Activated naive CD4-positive, alpha-beta T cell (primary cell): ENCODE results near the gene TRIM60.
"Not testable (repeated sequence)": the region's sequence is repeated elsewhere in the genome, so short reads cannot be mapped to it uniquely, and the experiment has no call there.

Source experiments
- DNase-seq, 4 experiments: peaks; one replicate each; lab custom pipeline; 2025; lab: John Stamatoyannopoulos, UW

The TRIM60 gene

DNA sequence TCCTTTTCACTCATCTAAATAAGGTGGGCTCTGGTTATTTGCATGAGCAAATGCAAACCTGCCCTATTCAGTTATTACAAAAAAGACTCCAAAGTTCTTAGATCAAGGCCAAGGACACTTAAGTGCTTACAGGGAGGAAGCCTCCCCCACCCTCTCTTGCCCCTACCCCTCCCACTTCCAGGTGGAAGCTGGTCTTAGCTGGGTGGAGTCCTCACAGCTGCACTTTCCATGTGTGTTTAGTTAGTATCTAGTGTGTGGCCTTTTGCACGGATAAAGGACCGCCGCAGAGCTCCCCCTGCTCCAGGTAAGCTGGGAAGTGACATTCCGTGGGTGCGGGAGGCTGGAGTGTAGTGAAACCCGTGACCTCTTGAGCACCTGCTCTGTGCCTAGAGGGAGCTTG, 21.8 kb downstream of the TRIM60 start, which contains the start of gene TRIM75:
TSS of gene TRIM75 (plus strand) at position 222 of the 400 bp plus-strand sequence. CDS start 5,282 bp downstream, outside the sequence.
- no peak for DNase-seq

DNA sequence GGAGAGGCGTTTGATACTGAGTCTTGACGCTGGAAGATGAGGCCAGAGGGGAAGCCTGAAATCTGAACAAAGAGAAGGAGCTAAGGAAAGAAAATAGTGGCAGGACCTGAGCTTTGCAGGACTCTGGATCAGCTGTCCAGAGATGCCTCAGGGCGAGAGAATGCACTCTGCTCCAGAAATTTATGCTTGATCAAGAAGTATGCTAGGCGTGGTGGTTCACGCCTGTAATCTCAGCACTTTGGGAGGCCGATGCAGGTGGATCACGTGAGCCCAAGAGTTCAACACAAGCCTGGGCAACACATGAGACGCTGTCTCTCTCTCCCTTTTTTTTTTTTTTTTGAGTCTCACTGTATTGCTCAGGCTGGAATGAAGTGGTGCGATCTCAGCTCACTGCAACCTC, 23.8 kb downstream of the TRIM60 start:
- DNase-seq, result no peak

DNA sequence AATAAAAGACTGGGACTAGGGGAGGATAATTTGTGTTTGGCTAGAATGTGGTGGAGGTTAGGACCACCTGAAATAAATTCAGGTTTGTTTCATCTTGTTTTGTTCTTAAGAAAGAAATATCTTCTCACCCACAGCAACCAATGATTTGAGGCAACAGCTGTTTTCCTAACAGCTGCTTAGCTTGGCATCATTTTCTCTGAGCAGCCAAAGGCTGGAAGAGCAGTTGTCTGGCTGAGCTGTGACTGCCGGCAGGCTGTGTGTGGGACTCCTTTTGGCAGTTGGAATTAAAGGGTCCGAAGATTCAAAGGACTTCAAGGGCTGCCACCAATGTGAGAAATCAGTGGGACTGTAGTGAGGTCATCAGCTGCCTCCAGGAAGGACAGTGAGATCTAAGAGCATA, 26.9 kb downstream of the TRIM60 start:
- no peak for DNase-seq

DNA sequence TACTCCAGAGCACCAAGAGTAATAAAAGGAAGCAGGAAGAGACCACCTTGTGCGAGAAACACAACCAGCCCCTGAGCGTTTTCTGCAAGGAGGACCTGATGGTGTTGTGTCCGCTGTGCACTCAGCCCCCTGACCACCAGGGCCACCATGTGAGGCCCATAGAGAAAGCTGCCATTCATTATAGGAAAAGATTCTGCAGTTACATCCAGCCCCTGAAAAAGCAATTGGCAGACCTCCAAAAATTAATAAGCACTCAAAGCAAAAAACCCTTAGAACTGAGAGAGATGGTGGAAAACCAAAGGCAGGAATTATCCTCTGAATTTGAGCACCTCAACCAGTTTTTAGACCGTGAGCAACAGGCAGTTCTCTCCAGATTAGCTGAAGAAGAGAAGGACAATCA, 27.6 kb downstream of the TRIM60 start:
- DNase-seq, result no peak

DNA sequence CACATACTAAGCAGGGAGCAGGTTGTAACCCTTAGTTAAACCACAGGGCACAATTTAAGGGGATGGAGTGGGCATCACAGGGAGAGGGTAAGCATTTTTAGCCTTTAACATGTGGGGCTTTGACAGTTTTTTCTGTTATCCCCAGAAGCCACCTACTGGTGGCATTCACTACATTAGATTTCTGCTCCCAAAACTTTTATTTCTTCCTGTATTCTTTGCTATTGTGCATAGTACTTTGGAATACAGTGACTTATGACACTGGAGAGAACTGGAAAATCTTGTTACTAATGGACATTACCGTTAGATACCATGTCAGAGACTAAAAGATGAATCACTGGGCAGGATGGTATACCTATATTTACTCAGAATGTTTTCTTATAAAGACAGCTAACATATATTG, 29.1 kb downstream of the TRIM60 start:
- DNase-seq, result no peak

DNA sequence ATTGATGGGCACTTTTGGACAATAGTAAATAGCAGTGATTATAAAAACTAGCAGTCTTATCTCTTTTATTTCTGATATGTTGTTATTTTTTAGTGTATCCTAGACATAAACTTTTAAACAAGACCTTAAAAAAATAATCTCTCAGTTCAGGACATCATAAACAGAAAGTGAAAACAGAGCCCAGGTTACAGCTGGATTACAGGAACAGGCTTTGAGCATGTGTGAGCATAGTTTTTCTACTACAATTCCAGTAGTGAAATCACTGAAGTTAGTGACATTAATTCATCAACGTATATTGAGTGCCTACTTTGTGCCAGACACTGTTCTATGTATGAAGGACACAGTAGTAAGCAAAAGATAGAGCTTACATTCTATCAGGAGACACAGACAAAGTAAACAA, 38.8 kb downstream of the TRIM60 start:
- no peak for DNase-seq

DNA sequence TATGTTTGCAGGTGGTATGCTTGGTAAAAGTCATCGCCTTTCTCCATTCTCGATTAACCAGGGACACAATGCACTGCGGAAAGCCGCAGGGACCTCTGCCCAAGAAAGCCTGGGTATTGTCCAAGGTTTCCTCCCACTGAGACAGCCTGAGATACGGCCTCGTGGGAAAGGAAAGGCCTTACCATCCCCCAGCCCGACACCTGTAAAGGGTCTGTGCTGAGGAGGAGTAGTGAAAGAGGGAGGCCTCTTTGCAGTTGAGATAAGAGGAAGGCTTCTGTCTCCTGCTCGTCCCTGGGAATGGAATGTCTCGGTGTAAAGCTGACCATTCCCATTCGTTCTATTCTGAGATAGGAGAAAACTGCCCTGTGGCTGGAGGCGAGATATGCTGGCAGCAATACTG, 41.5 kb downstream of the TRIM60 start:
- not testable (repeated sequence) for DNase-seq

DNA sequence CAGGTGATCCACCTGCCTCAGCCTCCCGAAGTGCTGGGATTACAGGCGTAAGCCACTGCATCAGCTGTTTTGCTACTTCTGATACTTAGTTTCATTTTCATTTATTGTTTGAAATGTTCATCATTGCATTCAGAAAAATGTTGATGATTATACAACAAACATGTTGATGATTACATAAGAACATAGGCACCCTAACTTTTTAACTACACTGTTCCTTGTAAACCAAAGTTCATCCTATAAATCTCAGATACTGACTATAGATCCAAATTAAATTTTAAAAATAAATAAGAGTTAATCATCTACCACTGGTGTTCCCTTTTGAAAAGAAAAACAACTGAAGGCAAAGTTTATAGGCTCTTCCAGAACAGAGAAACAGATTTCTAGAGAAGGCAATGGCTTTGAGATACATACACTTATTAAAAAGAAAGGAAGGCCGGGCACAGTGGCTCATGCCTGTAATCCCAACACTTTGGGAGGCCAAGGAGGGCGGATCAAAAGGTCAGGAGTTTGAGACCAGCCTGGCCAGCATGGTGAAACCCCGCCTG, 45.3 kb downstream of the TRIM60 start:
- no peak for DNase-seq

DNA sequence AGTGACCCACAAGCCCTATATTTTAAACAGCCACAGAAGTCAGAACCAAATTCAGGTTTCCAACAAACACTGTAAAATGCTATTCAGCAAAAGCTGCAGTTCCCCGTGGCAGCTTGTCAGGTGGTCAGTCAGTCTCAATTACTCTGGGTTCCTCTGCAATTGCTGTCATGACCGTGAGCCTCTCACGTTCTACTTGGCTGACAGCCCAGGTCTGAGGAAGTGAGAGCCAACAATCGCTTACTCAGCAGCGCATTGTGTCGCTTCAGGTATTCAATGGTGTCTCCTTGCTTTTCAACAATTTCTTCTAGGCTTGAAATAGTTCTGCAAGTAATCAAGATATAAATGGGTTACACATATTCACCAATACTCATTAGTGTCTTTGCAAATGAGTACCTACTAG, 47.7 kb downstream of the TRIM60 start:
- no peak for DNase-seq

DNA sequence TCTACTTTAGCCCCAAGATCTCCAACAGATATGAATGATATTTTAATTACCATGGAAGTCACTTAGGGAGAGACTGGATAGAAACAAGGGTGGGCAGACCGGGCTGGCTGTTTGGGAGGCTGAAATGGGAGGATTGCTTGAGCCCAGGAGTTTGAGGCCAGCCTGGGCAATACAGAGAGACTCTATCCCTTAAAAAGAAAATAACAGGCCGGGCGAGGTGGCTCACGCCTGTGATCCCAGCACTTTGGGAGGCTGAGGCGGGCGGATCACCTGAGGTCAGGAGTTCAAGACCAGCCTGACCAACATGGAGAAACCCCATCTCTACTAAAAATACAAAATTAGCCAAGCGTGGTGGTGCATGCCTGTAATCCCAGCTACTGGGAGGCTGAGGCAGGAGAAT, 53.0 kb downstream of the TRIM60 start:
- DNase-seq, result not testable (repeated sequence)

DNA sequence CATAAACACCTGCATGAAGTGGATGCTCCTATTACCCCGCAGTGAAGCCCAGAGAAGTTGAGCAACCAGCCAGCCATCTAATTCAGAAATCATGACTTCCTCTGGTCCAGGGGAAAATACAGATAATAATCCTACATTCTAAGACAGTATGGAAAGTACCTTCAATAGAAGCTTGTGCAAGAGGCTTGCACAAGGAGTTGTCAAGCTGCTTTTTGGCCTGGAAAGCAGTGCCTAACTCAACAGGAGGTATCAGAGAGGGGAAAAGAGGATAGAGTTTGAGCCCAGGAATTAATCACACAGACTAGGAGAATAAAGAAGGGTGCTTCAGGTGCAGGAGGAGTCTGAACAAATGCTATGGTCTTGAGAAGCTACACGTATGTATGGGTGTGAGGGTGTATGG, 54.1 kb downstream of the TRIM60 start:
- no peak for DNase-seq

DNA sequence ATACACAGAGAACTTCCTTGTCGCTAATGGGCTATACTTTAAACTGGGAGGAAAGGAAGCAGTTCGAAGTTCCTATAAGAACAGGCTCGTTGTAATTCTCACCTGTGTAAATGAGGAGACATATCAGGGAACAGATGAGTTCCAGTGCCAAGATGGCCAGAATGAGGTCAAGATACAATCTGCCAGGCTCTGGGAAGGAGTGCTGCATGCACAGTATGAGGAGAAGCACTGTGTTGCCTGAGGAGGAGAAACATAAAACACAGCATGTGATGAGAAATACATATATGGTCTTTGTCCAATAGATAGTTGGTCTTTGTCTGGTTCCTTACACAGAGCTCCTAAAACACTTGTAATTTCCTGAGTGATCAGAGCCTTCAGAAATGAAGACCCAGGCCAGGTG, 56.6 kb downstream of the TRIM60 start:
- no peak for DNase-seq
